Lower leg skin (tissue), 3 donors: Measurements from ENCODE around the gene WDR27.

Source experiments
- POLR2A ChIP-seq, 2 donors: fragments of 450-650 bp; IDR thresholded peaks; one replicate each; pipeline ENCODE4 v1.6.1; 2016 to 2017; ENCODE audit warnings: antibody characterized with exemption in 2 of 2, mild to moderate bottlenecking in 1 of 2, moderate library complexity in 1 of 2
- TF ChIP-seq, protein P1 (sequence below), 3 donors: fragments of 450-650 bp; IDR thresholded peaks; one replicate each; pipeline ENCODE4 v1.5.1; 2016; ENCODE audit warnings: antibody characterized with exemption in 3 of 3, mild to moderate bottlenecking in 3 of 3, moderate library complexity in 2 of 3

DNA sequence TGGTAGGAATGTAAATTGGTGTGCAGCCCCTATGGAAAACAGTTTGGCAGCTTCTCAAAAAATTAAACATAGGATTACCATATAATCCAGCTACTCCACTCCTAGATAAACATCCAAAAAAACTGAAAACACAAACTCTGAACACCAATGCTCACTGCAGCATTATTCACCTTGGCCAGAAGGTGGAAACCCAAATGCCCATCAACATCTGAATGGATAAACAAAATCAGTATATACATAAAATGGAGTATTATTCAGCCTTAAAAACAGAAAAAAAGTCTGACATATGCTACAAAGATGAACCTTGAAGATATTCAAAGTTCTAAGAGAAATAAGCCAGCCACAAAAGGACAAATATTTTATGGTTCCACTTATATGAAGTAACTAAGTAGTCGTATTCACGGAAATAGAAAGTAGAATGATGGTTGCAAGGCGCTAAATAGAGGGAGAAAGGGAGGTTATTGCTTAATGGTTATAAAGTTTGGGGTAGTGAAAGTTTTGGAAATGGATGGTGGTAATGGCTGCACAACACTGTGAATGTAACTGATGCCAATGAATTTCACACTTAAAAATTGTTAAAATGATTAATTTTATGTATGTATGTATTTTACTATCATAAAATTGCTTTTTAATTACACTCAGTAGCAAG, 18.5 kb upstream of the WDR27 start:
- TF ChIP-seq, protein P1, sequence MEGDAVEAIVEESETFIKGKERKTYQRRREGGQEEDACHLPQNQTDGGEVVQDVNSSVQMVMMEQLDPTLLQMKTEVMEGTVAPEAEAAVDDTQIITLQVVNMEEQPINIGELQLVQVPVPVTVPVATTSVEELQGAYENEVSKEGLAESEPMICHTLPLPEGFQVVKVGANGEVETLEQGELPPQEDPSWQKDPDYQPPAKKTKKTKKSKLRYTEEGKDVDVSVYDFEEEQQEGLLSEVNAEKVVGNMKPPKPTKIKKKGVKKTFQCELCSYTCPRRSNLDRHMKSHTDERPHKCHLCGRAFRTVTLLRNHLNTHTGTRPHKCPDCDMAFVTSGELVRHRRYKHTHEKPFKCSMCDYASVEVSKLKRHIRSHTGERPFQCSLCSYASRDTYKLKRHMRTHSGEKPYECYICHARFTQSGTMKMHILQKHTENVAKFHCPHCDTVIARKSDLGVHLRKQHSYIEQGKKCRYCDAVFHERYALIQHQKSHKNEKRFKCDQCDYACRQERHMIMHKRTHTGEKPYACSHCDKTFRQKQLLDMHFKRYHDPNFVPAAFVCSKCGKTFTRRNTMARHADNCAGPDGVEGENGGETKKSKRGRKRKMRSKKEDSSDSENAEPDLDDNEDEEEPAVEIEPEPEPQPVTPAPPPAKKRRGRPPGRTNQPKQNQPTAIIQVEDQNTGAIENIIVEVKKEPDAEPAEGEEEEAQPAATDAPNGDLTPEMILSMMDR (IDR thresholded peaks at IDR 0.05) = no peak
- no peak for TF ChIP-seq POLR2A (IDR thresholded peaks at IDR 0.05)
